Measurements from ENCODE around the gene ADD2. TPM values are rescaled to one million over a fixed set of nuclear protein-coding genes. Genes with fewer than 3 reads are reported as not detected.
"Not testable (repeated sequence)": the region's sequence is repeated elsewhere in the genome, so short reads cannot be mapped to it uniquely, and the experiment has no call there.

The ADD2 gene, protein sequence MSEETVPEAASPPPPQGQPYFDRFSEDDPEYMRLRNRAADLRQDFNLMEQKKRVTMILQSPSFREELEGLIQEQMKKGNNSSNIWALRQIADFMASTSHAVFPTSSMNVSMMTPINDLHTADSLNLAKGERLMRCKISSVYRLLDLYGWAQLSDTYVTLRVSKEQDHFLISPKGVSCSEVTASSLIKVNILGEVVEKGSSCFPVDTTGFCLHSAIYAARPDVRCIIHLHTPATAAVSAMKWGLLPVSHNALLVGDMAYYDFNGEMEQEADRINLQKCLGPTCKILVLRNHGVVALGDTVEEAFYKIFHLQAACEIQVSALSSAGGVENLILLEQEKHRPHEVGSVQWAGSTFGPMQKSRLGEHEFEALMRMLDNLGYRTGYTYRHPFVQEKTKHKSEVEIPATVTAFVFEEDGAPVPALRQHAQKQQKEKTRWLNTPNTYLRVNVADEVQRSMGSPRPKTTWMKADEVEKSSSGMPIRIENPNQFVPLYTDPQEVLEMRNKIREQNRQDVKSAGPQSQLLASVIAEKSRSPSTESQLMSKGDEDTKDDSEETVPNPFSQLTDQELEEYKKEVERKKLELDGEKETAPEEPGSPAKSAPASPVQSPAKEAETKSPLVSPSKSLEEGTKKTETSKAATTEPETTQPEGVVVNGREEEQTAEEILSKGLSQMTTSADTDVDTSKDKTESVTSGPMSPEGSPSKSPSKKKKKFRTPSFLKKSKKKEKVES
- 0.95 TPM for total RNA-seq

DNA sequence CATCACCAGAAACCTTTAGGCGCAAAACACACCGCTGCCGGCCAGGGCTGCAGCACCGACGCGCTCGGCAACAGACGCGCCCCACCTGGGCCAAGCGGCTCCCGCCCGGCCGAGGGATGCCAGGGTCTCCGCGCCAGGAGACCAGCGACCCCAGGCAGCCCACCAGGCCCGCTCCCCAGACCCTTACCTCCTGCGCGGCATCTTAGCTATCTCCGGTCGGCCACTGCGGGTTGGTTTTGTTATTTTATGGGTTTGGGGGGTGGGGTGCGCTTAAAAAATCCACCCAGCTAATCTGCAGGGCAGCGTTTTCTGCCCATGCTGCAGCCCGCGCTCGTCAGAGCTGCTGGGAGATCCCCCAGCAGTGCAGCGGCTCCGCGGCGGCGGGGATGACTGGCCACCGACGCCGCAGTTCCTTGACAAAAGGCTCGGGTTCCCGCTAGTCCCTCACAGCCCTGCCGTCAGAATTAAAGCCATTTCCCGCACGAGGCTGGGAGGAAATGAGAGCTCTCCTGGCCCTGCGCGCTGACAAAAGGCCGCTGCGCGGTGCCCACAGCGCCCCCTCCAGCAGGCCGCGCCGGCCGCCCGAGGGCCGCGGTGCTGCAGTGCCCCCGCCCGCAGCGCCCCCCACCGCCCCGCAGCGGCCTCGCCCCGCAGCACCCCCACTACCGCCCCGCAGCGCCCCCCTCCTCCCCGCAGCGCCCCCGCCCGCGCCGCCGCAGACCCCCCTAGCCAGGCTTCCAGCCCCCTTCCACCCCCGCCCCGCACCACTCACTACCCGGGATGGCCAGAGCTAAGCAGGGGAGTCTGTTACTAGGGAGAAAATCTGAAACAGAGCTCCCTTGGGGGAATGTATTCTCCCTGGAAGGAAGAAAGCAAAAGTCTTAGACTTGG is at the start of gene ADD2:
ADD2 (minus strand) TSS at position 502 of the 891 bp plus-strand sequence. CDS start 61,792 bp downstream, outside the sequence.
- no peak for DNase-seq (ENCODE audit: low spot score)

- no peak for DNase-seq (ENCODE audit: low spot score)
These were observed 49.4 kb upstream of the ADD2 start for GRCh38 chr2:70817284-70817954.

DNA sequence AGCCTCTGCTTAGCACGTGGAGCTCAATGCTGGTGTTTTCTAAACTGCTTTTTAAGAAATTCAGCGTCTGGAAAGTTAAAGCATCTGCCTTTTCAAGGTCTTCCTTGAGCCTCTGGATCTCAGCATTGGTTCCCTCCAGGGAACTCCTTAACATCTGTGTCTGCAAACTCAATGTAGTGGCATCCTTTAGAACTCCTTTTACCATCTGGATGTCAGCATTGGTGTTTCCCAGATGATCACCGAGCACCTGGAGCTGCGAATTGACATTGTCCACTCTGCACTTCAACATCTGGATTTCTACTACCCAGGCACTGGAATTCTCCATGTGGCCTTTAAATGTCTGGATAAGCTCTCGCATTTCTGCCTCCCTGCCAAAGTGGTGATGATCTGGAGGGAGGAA is 48.7 kb upstream of the ADD2 start:
- DNase-seq (ENCODE audit: low spot score): no peak

DNA sequence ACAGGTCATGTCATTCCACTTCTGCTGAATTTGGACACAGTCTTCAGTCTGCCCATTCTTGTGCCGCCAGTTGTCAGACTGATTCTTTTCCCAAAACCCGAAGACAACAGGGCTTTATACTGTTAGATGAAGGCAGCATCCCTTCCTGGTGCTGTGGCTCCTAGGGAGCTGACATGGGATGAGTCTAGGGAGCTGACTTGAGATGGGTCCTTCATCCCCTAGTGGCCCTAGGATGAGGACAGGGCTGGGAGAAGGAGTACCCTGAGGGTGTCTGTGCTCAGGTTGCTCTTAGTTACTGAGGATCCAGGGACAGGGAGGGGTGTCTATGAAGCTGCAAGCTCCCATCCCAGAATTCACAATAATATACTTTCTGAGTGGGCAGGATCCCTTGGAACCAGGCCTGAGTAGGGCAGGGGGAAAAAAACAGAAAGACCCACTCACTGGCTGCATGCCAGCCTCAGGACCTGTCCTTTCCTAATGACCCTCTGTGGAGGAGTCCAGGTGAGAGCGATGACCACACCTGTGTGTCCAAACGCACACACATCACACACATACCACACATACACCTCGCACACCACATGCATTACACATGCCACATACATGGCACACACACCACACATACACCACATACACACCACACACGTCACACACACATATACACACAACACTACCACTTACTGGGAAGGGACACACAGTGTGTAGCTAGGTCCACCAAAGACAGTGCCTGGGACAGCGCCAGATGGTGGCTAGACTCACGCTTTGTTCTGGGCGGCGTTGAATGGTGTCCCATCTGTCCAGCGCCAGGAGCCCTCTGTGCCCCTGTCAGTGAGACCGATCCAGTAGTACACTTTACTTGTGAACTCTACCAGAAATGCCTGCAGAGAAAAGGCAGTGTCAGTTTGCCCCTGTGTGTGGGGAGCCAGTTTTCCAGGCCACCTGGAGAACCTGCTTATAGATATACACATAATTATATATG is 41.3 kb upstream of the ADD2 start:
- DNase-seq (ENCODE audit: low spot score): no peak

GRCh38 chr2:70807828-70808118 is 39.8 kb upstream of the ADD2 start:
- DNase-seq (ENCODE audit: low spot score): no peak

DNA sequence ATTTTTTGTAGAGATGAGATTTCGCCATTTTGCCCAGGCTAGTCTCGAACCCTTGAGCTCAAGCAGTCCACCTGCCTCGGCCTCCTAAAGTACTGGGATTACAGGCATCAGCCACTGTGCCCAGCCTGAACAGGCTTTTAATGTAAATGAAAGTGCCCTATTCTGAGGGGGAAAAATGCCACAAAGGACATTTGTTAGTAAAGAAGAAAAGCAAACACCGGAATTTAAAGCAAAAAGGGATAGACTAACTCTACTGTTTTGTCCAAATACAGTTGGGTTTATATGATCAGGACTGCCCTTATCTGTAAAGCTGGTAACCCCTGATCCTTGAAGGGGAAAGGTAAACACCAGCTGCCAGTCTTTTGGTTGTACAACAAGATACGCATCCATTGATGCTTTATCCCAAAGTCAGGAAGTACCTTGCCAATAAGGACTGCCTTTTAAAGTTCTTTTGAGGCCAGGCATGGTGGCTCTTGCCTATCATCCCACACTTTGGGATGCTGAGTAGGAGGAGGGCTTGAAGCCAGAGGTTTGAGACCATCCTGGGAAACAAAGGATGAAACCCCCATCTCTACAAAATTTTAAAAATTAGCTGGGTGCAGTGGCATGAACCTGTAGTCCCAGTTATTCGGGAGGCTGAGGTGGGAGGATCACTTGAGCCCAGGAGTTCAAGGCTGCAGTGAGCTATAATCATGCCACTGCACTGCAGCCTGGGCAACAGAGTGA is 39.3 kb upstream of the ADD2 start:
- DNase-seq (ENCODE audit: low spot score): no peak

DNA sequence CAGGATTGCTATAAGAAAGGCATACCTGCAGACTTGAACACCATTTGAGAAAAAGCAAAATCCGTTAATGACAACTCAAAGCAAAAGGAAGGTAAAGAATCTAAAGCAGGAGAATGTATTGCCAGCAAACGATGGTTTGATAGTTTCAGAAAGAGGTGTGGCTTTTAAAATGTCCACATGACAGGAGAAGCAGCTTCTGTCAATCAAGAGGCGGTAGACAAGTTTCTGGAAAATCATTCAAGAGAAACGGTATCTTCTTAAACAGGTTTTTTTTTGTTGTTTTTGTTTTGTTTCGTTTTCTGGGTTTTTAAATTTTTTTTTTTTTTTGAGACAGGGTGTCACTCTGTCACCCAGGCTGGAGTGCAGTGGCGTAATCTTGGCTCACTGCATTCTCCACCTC is 38.6 kb upstream of the ADD2 start:
- DNase-seq (ENCODE audit: low spot score): no peak

DNA sequence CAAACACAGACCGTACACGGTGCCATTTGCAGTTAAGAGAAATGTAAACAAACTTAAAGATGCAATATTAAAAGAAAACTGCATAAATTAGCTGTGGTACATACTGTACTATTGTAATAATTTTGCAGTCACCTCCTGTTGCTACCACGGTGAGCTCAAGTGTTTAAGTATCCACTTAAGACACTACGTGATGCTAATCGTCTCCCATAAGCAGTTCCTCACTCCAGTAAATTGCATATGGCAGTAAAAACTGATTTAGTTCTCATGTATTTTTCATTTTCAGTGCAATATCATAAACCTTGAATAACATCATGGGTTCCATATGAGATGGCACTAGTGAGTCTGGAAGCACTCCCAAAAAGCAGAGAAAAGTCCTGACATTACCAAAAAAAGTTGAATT is 38.0 kb upstream of the ADD2 start:
- DNase-seq (ENCODE audit: low spot score): no peak

DNA sequence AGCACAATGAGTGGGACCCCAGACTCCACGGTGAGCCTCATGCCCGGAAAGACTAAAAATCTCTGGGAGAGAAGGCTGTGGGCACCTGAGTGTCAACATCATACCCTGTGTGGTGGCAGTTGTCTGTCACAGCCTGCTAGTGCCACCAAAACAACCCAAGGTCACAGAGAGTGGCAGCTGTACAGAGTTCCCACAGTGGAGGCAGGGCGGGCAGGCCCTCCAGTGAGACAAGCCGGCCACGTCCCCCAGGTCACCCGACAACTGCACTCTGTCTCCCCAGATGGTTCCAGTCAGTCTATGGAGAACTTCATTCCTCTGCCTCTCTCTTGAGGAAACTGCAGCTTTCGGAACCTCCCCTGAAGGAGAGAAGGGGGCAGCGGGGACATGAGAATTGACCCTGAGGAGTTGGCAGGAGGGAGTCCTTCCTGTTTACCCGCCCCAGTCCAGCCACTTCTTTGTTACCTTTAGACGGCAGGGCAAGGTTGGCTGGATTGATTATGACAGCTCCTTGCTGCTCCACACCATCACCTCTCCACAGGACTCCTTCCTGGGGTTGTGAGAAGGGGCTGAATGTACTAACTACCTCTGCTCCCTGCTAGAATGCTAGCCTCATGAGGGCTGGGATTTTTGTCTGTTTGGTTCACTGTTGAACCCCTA is 33.7 kb upstream of the ADD2 start:
- DNase-seq (ENCODE audit: low spot score): no peak

DNA sequence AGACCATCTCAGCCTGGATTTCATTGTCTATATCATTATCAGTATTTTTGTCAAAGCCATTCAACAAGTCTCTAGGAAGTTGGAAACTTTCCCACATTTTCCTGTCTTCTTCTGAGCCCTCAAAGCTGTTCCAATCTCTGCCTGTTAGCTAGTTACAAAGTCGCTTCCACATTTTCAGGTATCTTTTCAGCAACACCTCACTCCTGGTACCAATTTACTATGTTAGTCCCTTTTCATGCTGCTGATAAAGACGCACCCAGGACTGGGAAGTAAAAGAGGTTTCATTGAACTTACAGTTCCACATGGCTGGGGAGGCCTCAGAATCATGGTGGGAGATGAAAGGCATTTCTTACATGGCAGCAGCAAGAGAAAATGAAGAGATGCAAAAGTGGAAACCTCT is 31.7 kb upstream of the ADD2 start:
- DNase-seq (ENCODE audit: low spot score): no peak

DNA sequence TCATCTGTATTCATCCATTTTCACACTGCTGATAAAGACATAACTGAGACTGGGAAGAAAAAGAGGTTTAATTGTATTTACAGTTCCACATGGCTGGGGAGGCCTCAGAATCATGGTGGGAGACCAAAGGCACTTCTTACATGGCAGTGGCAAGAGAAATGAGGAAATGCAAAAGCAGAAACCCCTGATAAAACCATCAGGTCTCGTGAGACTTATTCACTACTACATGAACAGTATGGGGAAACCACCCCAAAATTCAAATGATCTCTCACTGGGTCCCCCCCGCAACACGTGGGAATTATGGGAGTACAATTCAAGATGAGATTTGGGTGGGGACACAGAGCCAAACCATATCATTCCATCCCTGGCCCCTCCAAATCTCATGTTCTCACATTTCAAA is 30.0 kb upstream of the ADD2 start:
- not testable (repeated sequence) for DNase-seq (ENCODE audit: low spot score)

GRCh38 chr2:70797506-70797905 is 29.5 kb upstream of the ADD2 start:
- DNase-seq (ENCODE audit: low spot score): no peak

- no peak for DNase-seq (ENCODE audit: low spot score)
These were observed 28.3 kb upstream of the ADD2 start for GRCh38 chr2:70796262-70796661.

- DNase-seq (ENCODE audit: low spot score): no peak
These were observed 27.4 kb upstream of the ADD2 start for GRCh38 chr2:70795164-70795995.

GRCh38 chr2:70793450-70793849 is 25.4 kb upstream of the ADD2 start:
- no peak for DNase-seq (ENCODE audit: low spot score)

- no peak for DNase-seq (ENCODE audit: low spot score)
These were observed 22.3 kb upstream of the ADD2 start, which contains the start of gene FIGLA for GRCh38 chr2:70790136-70790828. FIGLA (minus strand) TSS chr2:70790643; CDS start chr2:70790638, 5 bp downstream.

DNA sequence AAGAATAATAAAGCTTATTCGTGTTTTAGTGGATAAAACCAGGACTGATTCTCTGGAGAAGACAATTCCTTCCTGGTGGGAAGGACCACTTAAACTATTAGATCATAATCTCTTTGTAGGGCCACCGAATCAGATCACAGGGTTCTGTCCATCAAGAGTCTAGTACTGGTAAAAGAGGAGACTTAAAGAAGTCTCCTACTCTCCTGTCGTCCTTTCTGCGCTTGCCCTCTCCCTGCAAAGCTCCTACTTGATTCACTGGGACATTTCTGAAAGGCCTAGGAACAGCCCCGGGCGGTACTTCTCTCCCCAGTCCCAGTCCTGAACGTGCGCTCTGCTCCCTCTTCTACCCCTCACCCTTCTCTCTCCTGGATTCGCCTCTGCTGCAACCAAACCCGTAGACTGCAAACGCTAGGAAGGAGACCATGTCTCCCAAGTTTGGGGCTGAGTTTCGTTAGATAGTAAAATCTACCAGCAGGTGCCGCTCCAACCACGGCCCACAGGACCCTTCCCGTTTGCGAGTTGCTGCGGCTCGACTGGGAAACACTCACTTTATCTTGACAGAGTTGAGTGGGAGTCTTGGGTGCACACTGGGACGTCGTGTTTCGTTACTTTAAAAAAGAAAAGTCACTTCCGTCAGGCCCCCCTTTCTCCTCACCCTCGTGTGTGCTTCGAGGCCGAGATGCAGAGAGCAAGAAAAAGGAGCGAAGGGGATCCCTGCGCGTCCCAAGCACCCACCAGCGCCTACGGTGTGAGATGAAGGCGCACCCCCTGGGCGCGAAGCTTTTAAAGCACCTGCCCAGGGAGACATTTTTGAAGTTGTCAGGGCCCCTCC is 21.5 kb upstream of the ADD2 start:
- peak; percentile 60 for DNase-seq (ENCODE audit: low spot score)
